BE2C (cell line): Measurements from ENCODE around the gene RCAN2.

Experiments
- DNase-seq: peaks from one replicate; pipeline ENCODE4 v3.0.0-alpha.2; 2020
- H3K27me3 ChIP-seq: fragments of 250-450 bp; sonication (Bioruptor Pico); 2 replicates; pipeline ENCODE4 v1.5.1; 2020; ENCODE audit warnings: mild to moderate bottlenecking
- H3K36me3 ChIP-seq: fragments of 250-450 bp; sonication (Bioruptor Pico); 2 replicates; pipeline ENCODE4 v1.5.1; 2020; ENCODE audit warnings: mild to moderate bottlenecking
- H3K4me1 ChIP-seq: fragments of 250-450 bp; sonication (Bioruptor Pico); 2 replicates; pipeline ENCODE4 v1.5.1; 2020
- H3K4me3 ChIP-seq: 2 replicates; pipeline ENCODE4 v1.5.1; 2011; ENCODE audit warnings: low read depth, low read length
- H3K9me3 ChIP-seq: fragments of 250-450 bp; sonication (Bioruptor Pico); 2 replicates; pipeline ENCODE4 v1.5.1; 2020
- TF ChIP-seq, protein P1 (sequence below): IDR thresholded peaks from 2 replicates; pipeline ENCODE4 v1.5.1; 2012; ENCODE audit warnings: mild to moderate bottlenecking, low read depth, low read length

The RCAN2 gene

GRCh38 chr6:46352541-46353268 lies 138.5 kb downstream of the RCAN2 start:
- Histone ChIP-seq H3K4me3 (no peak overlapping the region), H3K27me3 (no peaks in the 10 kb centered on the region), H3K9me3 (no peaks in the 10 kb centered on the region), H3K36me3 (no peaks in the 10 kb centered on the region), H3K4me1 (no peaks in the 10 kb centered on the region)
- TF ChIP-seq, protein P1, sequence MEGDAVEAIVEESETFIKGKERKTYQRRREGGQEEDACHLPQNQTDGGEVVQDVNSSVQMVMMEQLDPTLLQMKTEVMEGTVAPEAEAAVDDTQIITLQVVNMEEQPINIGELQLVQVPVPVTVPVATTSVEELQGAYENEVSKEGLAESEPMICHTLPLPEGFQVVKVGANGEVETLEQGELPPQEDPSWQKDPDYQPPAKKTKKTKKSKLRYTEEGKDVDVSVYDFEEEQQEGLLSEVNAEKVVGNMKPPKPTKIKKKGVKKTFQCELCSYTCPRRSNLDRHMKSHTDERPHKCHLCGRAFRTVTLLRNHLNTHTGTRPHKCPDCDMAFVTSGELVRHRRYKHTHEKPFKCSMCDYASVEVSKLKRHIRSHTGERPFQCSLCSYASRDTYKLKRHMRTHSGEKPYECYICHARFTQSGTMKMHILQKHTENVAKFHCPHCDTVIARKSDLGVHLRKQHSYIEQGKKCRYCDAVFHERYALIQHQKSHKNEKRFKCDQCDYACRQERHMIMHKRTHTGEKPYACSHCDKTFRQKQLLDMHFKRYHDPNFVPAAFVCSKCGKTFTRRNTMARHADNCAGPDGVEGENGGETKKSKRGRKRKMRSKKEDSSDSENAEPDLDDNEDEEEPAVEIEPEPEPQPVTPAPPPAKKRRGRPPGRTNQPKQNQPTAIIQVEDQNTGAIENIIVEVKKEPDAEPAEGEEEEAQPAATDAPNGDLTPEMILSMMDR = no peak
- DNase-seq = no peak

- no peak for DNase-seq
- no peaks in the 10 kb centered on the region for H3K27me3 ChIP-seq
- H3K36me3 ChIP-seq = no peaks in the 10 kb centered on the region
- TF ChIP-seq, protein P1 = no peak
- H3K4me1 ChIP-seq = no peaks in the 10 kb centered on the region
- no peaks in the 10 kb centered on the region for H3K9me3 ChIP-seq
- H3K4me3 ChIP-seq = no peak overlapping the region
Measured at GRCh38 chr6:46350714-46351113, 140.5 kb downstream of the RCAN2 start.

GRCh38 chr6:46347669-46348068 lies 143.6 kb downstream of the RCAN2 start:
- no peaks in the 10 kb centered on the region for H3K27me3 ChIP-seq
- TF ChIP-seq, protein P1 = no peak
- no peaks in the 10 kb centered on the region for H3K36me3 ChIP-seq
- no peaks in the 10 kb centered on the region for H3K4me1 ChIP-seq
- H3K4me3 ChIP-seq = no peak overlapping the region
- no peak for DNase-seq
- H3K9me3 ChIP-seq = no peaks in the 10 kb centered on the region

GRCh38 chr6:46340246-46340645 lies 151.0 kb downstream of the RCAN2 start:
- H3K9me3 ChIP-seq = no peaks in the 10 kb centered on the region
- no peak for DNase-seq
- H3K27me3 ChIP-seq = no peaks in the 10 kb centered on the region
- H3K36me3 ChIP-seq = no peaks in the 10 kb centered on the region
- H3K4me1 ChIP-seq = no peaks in the 10 kb centered on the region
- TF ChIP-seq, protein P1 = no peak
- no peak overlapping the region for H3K4me3 ChIP-seq

- no peaks in the 10 kb centered on the region for H3K9me3 ChIP-seq
- H3K36me3 ChIP-seq = no peaks in the 10 kb centered on the region
- no peaks in the 10 kb centered on the region for H3K4me1 ChIP-seq
- no peaks in the 10 kb centered on the region for H3K27me3 ChIP-seq
- TF ChIP-seq, protein P1 = no peak
- DNase-seq = no peak
- H3K4me3 ChIP-seq = no peak overlapping the region
Measured at GRCh38 chr6:46338131-46338530, 153.1 kb downstream of the RCAN2 start.

GRCh38 chr6:46334442-46334841 lies 156.8 kb downstream of the RCAN2 start:
- Histone ChIP-seq H3K9me3 (no peaks in the 10 kb centered on the region), H3K4me3 (no peak overlapping the region), H3K4me1 (no peaks in the 10 kb centered on the region), H3K27me3 (no peaks in the 10 kb centered on the region), H3K36me3 (no peaks in the 10 kb centered on the region)
- no peak for DNase-seq
- TF ChIP-seq, protein P1 = no peak
